ENCODE results near the gene PNCK. TPM values are rescaled to one million over a fixed set of nuclear protein-coding genes. Genes with fewer than 3 reads are reported as not detected.

The PNCK gene
- total RNA-seq (2014; rRNA removed; shearing (Covaris generic)) (5.4 and 11.9 TPM in 2 replicates), polyA plus RNA-seq (2016; fragmentation: Nextera tagmentation; extraction: Ambion mirVana) (3.0 and 3.5 TPM in 2 replicates)
- long read RNA-seq, result 0 reads

DNA sequence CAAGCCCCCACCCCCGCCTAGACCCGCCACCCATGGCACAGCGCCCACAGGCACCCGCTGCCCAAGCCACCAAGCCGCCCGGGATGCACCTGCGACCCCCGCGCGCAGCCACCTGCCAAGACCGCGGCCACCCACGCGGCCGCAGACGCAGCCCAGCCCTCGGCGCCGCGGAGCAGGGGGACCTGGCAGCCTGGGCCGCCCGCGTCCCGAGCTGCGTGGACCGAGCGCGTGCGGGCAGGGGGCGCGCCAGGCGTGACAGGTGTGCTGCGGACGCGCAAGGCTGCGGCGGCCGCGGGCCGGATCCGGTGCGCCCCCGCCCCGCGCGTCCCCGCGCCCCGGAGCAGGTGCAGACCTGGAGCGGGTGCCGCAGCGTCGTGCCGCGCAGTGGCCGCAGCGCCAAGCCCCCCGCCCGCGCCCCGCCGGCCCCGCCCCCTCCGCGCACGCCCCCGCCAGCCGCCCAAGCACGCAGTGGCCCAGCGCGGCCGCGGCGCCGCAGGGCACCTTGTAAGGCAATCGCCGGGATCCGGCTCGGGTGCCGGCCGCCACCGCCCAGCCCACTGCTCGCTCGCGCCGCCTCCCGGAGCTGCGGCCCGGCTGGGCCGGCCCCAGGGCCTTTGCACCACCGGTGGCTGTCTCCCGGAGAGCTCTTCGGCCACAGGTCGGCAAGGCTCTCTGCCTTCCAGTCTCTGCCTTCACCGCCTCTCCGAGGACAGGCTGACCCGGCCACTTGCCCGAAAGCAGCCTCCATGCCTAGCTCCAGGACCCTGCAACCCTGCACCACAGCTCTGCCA, at the start of gene PNCK:
PNCK (minus strand) TSS at position 386 of the 791 bp plus-strand sequence. CDS start 737 bp downstream, outside the sequence.
- no peaks in the 10 kb centered on the region for H3F3A ChIP-seq (replicated peaks; ENCODE audit: low read depth)
- no peak within 1 kb of the TSS for H3K27ac ChIP-seq (ENCODE audit: low read depth)
- H4K20me1 ChIP-seq (replicated peaks; ENCODE audit: insufficient read depth), result no peaks in the 10 kb centered on the region
- TF ChIP-seq, protein P1, sequence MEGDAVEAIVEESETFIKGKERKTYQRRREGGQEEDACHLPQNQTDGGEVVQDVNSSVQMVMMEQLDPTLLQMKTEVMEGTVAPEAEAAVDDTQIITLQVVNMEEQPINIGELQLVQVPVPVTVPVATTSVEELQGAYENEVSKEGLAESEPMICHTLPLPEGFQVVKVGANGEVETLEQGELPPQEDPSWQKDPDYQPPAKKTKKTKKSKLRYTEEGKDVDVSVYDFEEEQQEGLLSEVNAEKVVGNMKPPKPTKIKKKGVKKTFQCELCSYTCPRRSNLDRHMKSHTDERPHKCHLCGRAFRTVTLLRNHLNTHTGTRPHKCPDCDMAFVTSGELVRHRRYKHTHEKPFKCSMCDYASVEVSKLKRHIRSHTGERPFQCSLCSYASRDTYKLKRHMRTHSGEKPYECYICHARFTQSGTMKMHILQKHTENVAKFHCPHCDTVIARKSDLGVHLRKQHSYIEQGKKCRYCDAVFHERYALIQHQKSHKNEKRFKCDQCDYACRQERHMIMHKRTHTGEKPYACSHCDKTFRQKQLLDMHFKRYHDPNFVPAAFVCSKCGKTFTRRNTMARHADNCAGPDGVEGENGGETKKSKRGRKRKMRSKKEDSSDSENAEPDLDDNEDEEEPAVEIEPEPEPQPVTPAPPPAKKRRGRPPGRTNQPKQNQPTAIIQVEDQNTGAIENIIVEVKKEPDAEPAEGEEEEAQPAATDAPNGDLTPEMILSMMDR (conservative IDR thresholded peaks at IDR 0.05; ENCODE audit: low read depth in 2 of 2), result 0 out of 4 replicates have a peak, but pooled peaks of 1 of the 2 experiments have one; percentile 3
- TF ChIP-seq, protein P2, sequence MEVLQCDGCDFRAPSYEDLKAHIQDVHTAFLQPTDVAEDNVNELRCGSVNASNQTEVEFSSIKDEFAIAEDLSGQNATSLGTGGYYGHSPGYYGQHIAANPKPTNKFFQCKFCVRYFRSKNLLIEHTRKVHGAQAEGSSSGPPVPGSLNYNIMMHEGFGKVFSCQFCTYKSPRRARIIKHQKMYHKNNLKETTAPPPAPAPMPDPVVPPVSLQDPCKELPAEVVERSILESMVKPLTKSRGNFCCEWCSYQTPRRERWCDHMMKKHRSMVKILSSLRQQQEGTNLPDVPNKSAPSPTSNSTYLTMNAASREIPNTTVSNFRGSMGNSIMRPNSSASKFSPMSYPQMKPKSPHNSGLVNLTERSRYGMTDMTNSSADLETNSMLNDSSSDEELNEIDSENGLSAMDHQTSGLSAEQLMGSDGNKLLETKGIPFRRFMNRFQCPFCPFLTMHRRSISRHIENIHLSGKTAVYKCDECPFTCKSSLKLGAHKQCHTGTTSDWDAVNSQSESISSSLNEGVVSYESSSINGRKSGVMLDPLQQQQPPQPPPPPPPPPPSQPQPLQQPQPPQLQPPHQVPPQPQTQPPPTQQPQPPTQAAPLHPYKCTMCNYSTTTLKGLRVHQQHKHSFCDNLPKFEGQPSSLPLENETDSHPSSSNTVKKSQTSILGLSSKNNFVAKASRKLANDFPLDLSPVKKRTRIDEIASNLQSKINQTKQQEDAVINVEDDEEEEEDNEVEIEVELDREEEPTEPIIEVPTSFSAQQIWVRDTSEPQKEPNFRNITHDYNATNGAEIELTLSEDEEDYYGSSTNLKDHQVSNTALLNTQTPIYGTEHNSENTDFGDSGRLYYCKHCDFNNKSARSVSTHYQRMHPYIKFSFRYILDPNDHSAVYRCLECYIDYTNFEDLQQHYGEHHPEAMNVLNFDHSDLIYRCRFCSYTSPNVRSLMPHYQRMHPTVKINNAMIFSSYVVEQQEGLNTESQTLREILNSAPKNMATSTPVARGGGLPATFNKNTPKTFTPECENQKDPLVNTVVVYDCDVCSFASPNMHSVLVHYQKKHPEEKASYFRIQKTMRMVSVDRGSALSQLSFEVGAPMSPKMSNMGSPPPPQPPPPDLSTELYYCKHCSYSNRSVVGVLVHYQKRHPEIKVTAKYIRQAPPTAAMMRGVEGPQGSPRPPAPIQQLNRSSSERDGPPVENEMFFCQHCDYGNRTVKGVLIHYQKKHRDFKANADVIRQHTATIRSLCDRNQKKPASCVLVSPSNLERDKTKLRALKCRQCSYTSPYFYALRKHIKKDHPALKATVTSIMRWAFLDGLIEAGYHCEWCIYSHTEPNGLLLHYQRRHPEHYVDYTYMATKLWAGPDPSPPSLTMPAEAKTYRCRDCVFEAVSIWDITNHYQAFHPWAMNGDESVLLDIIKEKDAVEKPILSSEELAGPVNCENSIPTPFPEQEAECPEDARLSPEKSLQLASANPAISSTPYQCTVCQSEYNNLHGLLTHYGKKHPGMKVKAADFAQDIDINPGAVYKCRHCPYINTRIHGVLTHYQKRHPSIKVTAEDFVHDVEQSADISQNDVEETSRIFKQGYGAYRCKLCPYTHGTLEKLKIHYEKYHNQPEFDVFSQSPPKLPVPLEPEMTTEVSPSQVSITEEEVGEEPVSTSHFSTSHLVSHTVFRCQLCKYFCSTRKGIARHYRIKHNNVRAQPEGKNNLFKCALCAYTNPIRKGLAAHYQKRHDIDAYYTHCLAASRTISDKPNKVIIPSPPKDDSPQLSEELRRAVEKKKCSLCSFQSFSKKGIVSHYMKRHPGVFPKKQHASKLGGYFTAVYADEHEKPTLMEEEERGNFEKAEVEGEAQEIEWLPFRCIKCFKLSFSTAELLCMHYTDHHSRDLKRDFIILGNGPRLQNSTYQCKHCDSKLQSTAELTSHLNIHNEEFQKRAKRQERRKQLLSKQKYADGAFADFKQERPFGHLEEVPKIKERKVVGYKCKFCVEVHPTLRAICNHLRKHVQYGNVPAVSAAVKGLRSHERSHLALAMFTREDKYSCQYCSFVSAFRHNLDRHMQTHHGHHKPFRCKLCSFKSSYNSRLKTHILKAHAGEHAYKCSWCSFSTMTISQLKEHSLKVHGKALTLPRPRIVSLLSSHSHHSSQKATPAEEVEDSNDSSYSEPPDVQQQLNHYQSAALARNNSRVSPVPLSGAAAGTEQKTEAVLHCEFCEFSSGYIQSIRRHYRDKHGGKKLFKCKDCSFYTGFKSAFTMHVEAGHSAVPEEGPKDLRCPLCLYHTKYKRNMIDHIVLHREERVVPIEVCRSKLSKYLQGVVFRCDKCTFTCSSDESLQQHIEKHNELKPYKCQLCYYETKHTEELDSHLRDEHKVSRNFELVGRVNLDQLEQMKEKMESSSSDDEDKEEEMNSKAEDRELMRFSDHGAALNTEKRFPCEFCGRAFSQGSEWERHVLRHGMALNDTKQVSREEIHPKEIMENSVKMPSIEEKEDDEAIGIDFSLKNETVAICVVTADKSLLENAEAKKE (CRISPR knock-in tag; IDR thresholded peaks at IDR 0.05), result no peak
- H3K4me1 ChIP-seq (ENCODE audit: insufficient read depth), result no peaks in the 10 kb centered on the region; the same call in 1 of the 2 replicates
- H3K9me2 ChIP-seq (ENCODE audit: insufficient read depth), result no peaks in the 10 kb centered on the region
- peak; percentile 42 for ATAC-seq
- Mint-ChIP-seq H3K4me1 (peaks cover 12% of the 10 kb centered on the region), H3K27me3 (ENCODE audit: insufficient read depth, low read depth, poor library complexity) (peaks cover 13% of the 10 kb centered on the region), H3K36me3 (ENCODE audit: low read depth) (no peaks in the 10 kb centered on the region), H3K4me3 (peak within 1 kb of the TSS; percentile 62), H3K27ac (no peak within 1 kb of the TSS), H3K9me3 (no peaks in the 10 kb centered on the region)
- H3K79me2 ChIP-seq (replicated peaks; ENCODE audit: insufficient read depth), result no peaks in the 10 kb centered on the region
- peak within 1 kb of the TSS; percentile 36; the same call in 1 of the 2 replicates for H3K4me3 ChIP-seq
- H3K36me3 ChIP-seq (ENCODE audit: insufficient read depth), result no peaks in the 10 kb centered on the region
- DNase-seq (ENCODE audit: low spot score), result peak; percentile 55
- H3K4me2 ChIP-seq, result peak within 1 kb of the TSS; percentile 48; the same call in 1 of the 2 replicates
- 0 out of 2 replicates have a peak, but pooled peaks cover 2% of the 10 kb centered on the region for H3K27me3 ChIP-seq (ENCODE audit: insufficient read depth)
- no peak within 1 kb of the TSS; the same call in 1 of the 2 replicates for H2AFZ ChIP-seq

Data from GM23338 (cell line).